Measurements from ENCODE around the gene PALLD. TPM values are rescaled to one million over a fixed set of nuclear protein-coding genes. Genes with fewer than 3 reads are reported as not detected.

The PALLD gene
- total and polyA plus RNA-seq, 2 donors, result 441 to 760 TPM

DNA sequence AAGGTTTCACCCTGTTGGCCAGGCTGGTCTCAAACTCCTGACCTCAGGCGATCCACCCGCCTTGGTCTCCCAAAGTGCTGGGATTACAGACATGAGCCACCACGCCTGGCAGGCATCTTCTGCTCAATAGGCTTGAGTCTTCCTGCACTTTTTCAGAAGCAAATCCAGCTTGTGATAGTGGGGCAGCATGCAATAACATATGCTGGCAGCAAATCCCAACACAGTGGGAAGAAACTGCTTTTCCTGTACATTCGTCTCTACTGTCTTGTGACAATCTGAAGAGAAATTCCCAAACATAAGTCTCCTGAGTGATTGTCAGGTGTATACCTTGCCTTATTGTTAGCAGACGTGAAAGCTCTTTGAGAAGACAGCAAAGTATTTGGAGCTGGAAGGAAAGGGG lies 145.7 kb downstream of the PALLD start:
- no peaks in the 10 kb centered on the region for H3K36me3 ChIP-seq (ENCODE audit: insufficient read depth)
- H3K4me1 ChIP-seq (ENCODE audit: insufficient read depth), result peaks cover 2% of the 10 kb centered on the region
- no peak for DNase-seq (ENCODE audit: extremely low spot score)
- H3K27ac ChIP-seq (ENCODE audit: low read depth), result no peak overlapping the region
- 73% methylated on average over 5 of the region's 5 CpGs for WGBS
- H3K4me3 ChIP-seq (ENCODE audit: low read depth, low read length), result no peak overlapping the region

DNA sequence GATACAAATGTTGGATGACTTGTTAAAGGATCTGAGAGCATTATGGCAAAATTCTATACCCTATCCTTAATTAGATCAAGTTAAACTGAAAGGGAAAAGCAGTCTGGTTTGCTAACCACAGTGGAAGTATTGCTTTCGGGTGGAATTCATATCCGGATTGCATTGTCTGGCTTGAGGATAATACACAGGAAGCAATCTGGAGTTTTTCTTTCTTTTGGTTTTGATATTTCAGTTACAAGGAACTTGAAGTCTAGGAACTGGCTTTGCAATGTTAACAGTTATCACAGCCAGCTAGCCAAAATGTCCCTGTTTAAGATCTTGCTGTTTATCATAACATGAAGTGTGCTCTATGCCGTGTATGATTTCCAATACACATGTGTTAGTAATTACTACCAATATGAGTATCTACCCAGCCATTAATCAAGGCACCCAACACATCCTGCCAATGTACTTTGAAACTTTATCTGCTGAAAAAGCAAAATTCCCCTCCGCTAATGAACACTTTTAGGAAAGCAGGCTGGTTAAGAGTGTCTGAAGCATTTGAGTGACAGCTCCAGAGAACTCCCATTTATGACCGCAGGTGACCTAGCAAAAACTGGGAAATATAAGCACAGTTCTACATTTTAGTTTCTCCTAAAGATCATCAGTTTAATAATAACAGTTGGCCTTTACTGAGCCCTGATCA lies 146.4 kb downstream of the PALLD start:
- no peak for DNase-seq (ENCODE audit: extremely low spot score)
- H3K4me1 ChIP-seq (ENCODE audit: insufficient read depth), result peaks cover under 1% of the 10 kb centered on the region
- no peak overlapping the region for H3K4me3 ChIP-seq (ENCODE audit: low read depth, low read length)
- no peak overlapping the region for H3K27ac ChIP-seq (ENCODE audit: low read depth)
- 37% methylated on average over 5 of the region's 5 CpGs for WGBS
- no peaks in the 10 kb centered on the region for H3K36me3 ChIP-seq (ENCODE audit: insufficient read depth)

DNA sequence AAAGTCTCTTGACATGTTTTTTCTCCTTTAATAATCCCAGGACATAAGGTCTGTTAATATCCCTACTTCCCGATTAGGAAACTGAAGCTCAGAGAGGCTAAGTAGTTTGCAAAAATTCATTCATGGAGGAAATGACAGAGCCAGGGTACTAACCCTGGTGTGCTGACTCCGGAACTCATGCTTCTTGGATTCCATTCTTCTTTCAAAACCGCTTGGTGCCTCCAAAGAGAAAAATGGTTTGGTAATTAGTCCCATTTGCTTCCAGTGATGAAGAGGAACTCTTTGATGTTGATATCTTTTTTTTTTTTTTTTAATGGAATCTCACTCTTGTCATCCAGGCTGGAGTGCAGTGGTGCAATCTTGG lies 146.9 kb downstream of the PALLD start:
- Histone ChIP-seq H3K4me1 (ENCODE audit: insufficient read depth) (no peaks in the 10 kb centered on the region), H3K4me3 (ENCODE audit: low read depth, low read length) (no peak overlapping the region), H3K27ac (ENCODE audit: low read depth) (no peak overlapping the region), H3K36me3 (ENCODE audit: insufficient read depth) (no peaks in the 10 kb centered on the region)
- DNase-seq (ENCODE audit: extremely low spot score), result no peak
- WGBS, result 85% methylated on average over 3 of the region's 3 CpGs

GRCh38 chr4:168646001-168646768 lies 149.3 kb downstream of the PALLD start:
- no peaks in the 10 kb centered on the region for H3K4me1 ChIP-seq (ENCODE audit: insufficient read depth)
- no peak overlapping the region for H3K4me3 ChIP-seq (ENCODE audit: low read depth, low read length)
- no peak for DNase-seq (ENCODE audit: extremely low spot score)
- no peak overlapping the region for H3K27ac ChIP-seq (ENCODE audit: low read depth)
- WGBS, result 50% methylated on average over 7 of the region's 7 CpGs
- no peaks in the 10 kb centered on the region for H3K36me3 ChIP-seq (ENCODE audit: insufficient read depth)

DNA sequence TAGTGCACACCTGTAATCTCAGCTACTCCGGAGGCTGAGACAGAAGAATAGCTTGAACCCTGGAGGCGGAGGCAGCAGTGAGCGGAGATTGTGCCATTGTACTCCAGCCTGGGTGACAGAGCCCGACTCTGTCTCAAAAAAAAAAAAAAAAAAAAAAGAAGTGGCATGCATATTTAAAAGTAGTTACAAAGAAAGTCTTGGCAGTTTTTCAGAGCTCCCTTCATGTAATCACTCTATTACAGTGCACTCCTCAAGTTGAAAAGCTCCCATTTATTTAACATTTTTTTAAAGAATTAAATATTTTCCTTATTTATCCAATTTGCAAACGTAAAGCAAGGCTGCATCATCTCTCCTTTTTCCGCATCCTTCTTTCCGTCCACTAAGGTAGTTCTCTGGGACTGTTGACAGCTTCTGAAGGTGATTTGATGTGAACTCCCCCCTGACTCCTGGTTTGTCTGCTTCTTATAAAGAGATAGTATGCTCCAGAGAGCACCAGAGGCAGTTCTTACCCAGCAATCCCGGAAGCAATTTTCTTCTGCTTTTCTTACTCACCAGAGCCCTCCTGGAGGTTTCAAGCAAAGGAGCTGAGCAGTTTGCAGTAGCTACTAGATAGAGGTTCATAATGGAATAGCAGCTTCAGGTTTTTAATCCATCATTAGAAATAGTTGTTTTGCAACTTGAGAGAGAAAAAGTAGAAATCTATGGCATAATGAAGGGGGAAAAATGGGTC lies 151.0 kb downstream of the PALLD start:
- Histone ChIP-seq H3K4me1 (ENCODE audit: insufficient read depth) (no peaks in the 10 kb centered on the region), H3K36me3 (ENCODE audit: insufficient read depth) (no peaks in the 10 kb centered on the region), H3K27ac (ENCODE audit: low read depth) (no peak overlapping the region), H3K4me3 (ENCODE audit: low read depth, low read length) (no peak overlapping the region)
- WGBS, result 77% methylated on average over 8 of the region's 8 CpGs
- no peak for DNase-seq (ENCODE audit: extremely low spot score)

DNA sequence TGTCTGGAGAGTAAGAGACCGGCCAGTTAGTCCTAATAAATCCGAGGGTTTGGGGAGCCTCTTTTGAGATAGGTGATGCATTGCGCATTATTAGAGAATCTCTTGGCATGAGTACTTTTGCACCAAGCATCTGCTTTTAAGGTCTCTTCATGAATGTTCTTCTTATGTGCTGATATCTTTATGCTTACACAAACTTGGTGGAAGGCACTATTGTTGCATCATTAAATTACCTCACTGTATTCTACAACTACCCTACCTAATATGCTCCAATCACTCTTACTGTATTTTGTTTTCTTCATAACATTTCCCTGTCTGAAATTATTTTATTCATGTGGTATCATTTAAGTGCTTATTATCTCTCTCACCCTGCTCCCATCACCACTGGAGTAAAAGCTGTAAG lies 151.6 kb downstream of the PALLD start:
- 48% methylated on average over 3 of the region's 3 CpGs for WGBS
- DNase-seq (ENCODE audit: extremely low spot score), result no peak
- Histone ChIP-seq H3K27ac (ENCODE audit: low read depth) (no peak overlapping the region), H3K36me3 (ENCODE audit: insufficient read depth) (no peaks in the 10 kb centered on the region), H3K4me1 (ENCODE audit: insufficient read depth) (no peaks in the 10 kb centered on the region), H3K4me3 (ENCODE audit: low read depth, low read length) (no peak overlapping the region)

- 56% methylated on average over 3 of the region's 3 CpGs for WGBS
- H3K27ac ChIP-seq (ENCODE audit: low read depth), result no peak overlapping the region
- no peak for DNase-seq (ENCODE audit: extremely low spot score)
- H3K4me1 ChIP-seq (ENCODE audit: insufficient read depth), result no peaks in the 10 kb centered on the region
- H3K4me3 ChIP-seq (ENCODE audit: low read depth, low read length), result no peak overlapping the region
- H3K36me3 ChIP-seq (ENCODE audit: insufficient read depth), result no peaks in the 10 kb centered on the region
Observed at GRCh38 chr4:168648929-168649328, 152.1 kb downstream of the PALLD start.

GRCh38 chr4:168651374-168651773 lies 154.5 kb downstream of the PALLD start:
- Histone ChIP-seq H3K4me3 (ENCODE audit: low read depth, low read length) (no peak overlapping the region), H3K27ac (ENCODE audit: low read depth) (no peak overlapping the region), H3K4me1 (ENCODE audit: insufficient read depth) (no peaks in the 10 kb centered on the region), H3K36me3 (ENCODE audit: insufficient read depth) (no peaks in the 10 kb centered on the region)
- 64% methylated on average over 2 of the region's 2 CpGs for WGBS
- no peak for DNase-seq (ENCODE audit: extremely low spot score)

- no peak for DNase-seq (ENCODE audit: extremely low spot score)
Observed at GRCh38 chr4:168651864-168652263, 155.0 kb downstream of the PALLD start.

GRCh38 chr4:168652755-168653154 lies 155.9 kb downstream of the PALLD start:
- Histone ChIP-seq H3K36me3 (ENCODE audit: insufficient read depth) (no peaks in the 10 kb centered on the region), H3K4me1 (ENCODE audit: insufficient read depth) (no peaks in the 10 kb centered on the region), H3K27ac (ENCODE audit: low read depth) (no peak overlapping the region), H3K4me3 (ENCODE audit: low read depth, low read length) (no peak overlapping the region)
- no peak for DNase-seq (ENCODE audit: extremely low spot score)
- 92% methylated on average over 2 of the region's 2 CpGs for WGBS

More at GRCh38 chr4:168651864-168652263, 155.0 kb downstream of the PALLD start:
- Histone ChIP-seq H3K4me3 (ENCODE audit: low read depth, low read length) (no peak overlapping the region), H3K4me1 (ENCODE audit: insufficient read depth) (no peaks in the 10 kb centered on the region), H3K36me3 (ENCODE audit: insufficient read depth) (no peaks in the 10 kb centered on the region), H3K27ac (ENCODE audit: low read depth) (no peak overlapping the region)
- 96% methylated on average over 4 of the region's 4 CpGs for WGBS

- Histone ChIP-seq H3K4me3 (ENCODE audit: low read depth, low read length) (no peak overlapping the region), H3K4me1 (ENCODE audit: insufficient read depth) (no peaks in the 10 kb centered on the region), H3K27ac (ENCODE audit: low read depth) (no peak overlapping the region), H3K36me3 (ENCODE audit: insufficient read depth) (no peaks in the 10 kb centered on the region)
- no peak for DNase-seq (ENCODE audit: extremely low spot score)
- 72% methylated on average over 4 of the region's 4 CpGs for WGBS
Observed at GRCh38 chr4:168654104-168654847, 157.4 kb downstream of the PALLD start.

DNA sequence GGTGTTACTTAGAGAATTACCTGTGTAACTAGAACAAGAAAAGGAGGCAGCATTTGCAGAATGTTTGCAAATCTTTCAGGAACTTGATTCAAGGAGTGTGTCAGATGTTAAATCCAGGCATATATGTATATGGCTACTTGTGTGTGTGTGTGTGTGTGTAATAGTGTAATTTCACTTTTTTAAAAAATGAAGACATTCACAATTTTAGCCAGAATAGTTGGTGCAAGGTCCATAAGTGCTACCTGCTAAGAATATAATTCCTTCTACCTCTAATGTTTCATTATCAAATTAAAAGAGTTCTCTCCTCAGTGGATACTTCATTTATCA lies 158.0 kb downstream of the PALLD start:
- H3K4me1 ChIP-seq (ENCODE audit: insufficient read depth), result no peaks in the 10 kb centered on the region
- H3K36me3 ChIP-seq (ENCODE audit: insufficient read depth), result no peaks in the 10 kb centered on the region
- no peak overlapping the region for H3K27ac ChIP-seq (ENCODE audit: low read depth)
- no peak for DNase-seq (ENCODE audit: extremely low spot score)
- no peak overlapping the region for H3K4me3 ChIP-seq (ENCODE audit: low read depth, low read length)

- DNase-seq (ENCODE audit: extremely low spot score), result no peak
- Histone ChIP-seq H3K4me3 (ENCODE audit: low read depth, low read length) (no peak overlapping the region), H3K4me1 (ENCODE audit: insufficient read depth) (no peaks in the 10 kb centered on the region), H3K36me3 (ENCODE audit: insufficient read depth) (no peaks in the 10 kb centered on the region), H3K27ac (ENCODE audit: low read depth) (no peak overlapping the region)
- 81% methylated on average over 3 of the region's 3 CpGs for WGBS
Observed at GRCh38 chr4:168655182-168655581, 158.3 kb downstream of the PALLD start.

Measured in urinary bladder (tissue), 4 donors.